Measurements from ENCODE around the gene RNF141. TPM values are rescaled to one million over a fixed set of nuclear protein-coding genes. Genes with fewer than 3 reads are reported as not detected.

Gene RNF141
- total RNA-seq, 1 donor from 2014 or later, result 10.9 TPM

DNA sequence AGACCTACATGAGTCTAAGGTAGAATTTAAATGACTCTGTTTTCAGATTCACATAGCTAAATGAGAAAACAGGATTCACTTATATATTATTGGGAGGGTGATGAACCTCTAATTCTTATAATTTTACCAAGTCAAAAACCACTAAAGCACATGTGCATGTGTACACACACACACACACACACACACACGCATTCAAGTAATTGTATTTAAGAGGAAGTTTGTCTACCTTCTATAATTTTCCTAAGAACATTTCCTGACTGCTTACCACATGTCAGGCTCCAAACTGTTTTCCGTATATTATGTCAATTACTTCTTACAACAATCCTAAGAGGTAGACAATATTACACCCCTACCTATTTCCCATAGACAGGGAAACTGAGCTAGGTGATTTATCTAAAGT is 6.7 kb downstream of the RNF141 start:
- Histone ChIP-seq H3K4me1 (peaks cover 0 to 34% of the 10 kb centered on the region in 2 donors), H3K36me3 (peaks cover 20 to 37% of the 10 kb centered on the region in 2 donors), H3K9me3 (no peaks in the 10 kb centered on the region), H3K27me3 (no peaks in the 10 kb centered on the region), H3K4me3 (no peak overlapping the region), H3K27ac (no peak overlapping the region)
- TF ChIP-seq, protein P1, sequence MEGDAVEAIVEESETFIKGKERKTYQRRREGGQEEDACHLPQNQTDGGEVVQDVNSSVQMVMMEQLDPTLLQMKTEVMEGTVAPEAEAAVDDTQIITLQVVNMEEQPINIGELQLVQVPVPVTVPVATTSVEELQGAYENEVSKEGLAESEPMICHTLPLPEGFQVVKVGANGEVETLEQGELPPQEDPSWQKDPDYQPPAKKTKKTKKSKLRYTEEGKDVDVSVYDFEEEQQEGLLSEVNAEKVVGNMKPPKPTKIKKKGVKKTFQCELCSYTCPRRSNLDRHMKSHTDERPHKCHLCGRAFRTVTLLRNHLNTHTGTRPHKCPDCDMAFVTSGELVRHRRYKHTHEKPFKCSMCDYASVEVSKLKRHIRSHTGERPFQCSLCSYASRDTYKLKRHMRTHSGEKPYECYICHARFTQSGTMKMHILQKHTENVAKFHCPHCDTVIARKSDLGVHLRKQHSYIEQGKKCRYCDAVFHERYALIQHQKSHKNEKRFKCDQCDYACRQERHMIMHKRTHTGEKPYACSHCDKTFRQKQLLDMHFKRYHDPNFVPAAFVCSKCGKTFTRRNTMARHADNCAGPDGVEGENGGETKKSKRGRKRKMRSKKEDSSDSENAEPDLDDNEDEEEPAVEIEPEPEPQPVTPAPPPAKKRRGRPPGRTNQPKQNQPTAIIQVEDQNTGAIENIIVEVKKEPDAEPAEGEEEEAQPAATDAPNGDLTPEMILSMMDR (IDR thresholded peaks at IDR 0.05), result no peak
- no peak for DNase-seq (ENCODE audit: low spot score in 2 of 2)
- intact Hi-C loops (cut with DNase I), result no loop called here

DNA sequence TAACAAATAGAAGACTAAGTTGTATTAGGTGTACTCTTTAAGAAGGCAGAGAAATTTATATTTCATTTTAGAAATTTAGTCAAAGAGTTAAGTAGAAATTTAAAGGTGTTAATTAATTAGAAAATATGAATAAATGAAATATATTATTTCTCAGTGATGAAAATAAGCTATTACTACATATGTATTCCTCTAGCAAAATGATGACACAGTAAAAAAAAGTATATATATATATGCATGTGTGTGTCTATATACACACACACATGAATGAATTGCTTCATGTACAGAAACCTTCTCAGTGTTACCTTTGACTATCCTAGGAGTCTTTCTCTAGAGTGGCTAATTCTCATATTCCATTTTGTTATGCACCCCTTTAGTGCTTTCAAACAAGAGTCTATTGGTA is 7.7 kb downstream of the RNF141 start:
- Histone ChIP-seq H3K27me3 (no peaks in the 10 kb centered on the region), H3K9me3 (no peaks in the 10 kb centered on the region), H3K4me3 (no peak overlapping the region), H3K27ac (no peak overlapping the region), H3K4me1 (peaks cover 0 to 33% of the 10 kb centered on the region in 2 donors), H3K36me3 (peaks cover 20 to 44% of the 10 kb centered on the region in 2 donors)
- intact Hi-C loops (cut with DNase I), result no loop called here
- TF ChIP-seq, protein P1 (IDR thresholded peaks at IDR 0.05), result no peak
- no peak for DNase-seq (ENCODE audit: low spot score in 2 of 2)

DNA sequence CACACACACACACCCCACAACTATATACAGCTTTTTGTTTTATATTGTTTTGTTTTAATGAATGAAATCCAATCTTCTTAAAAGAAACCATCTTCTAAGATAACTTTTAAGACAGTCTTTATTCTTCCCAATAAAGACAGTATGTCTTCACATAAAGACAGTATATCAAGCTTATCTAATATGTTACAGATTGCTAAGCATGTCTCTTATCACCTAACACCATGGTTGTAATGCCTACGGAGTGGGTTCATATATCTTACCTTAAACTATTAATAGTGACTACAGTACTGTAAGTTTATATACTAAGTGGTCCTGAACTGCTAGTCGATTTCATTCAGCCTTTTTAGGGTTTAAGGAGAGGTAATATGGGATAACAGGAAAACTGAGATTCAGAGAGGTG is 8.5 kb downstream of the RNF141 start:
- no peak for DNase-seq (ENCODE audit: low spot score in 2 of 2)
- TF ChIP-seq, protein P1 (IDR thresholded peaks at IDR 0.05), result no peak
- Histone ChIP-seq H3K36me3 (peaks cover 20 to 44% of the 10 kb centered on the region in 2 donors), H3K27ac (no peak overlapping the region), H3K9me3 (no peaks in the 10 kb centered on the region), H3K27me3 (no peaks in the 10 kb centered on the region), H3K4me1 (peaks cover 0 to 26% of the 10 kb centered on the region in 2 donors), H3K4me3 (no peak overlapping the region)
- intact Hi-C loops (cut with DNase I), result no loop called here

DNA sequence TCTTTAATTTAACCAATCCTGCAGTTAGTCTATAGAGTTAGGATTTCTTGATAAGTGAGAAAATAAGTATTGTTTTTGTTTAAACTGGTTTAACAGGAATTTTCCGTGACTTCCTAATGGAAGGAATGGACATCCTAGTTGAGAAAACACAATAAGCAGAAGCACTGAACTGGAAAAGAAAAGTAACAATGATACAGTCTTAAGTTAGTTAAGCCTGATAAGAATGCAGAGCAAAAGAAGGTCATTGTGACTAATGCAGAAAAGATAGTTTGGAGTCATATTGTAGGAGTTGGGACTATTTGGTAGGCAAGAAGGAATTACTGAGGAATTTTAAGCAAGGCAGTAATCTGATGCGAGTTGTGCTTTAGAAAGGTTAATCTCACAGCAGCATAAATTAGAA is 11.7 kb downstream of the RNF141 start:
- DNase-seq (ENCODE audit: low spot score in 2 of 2), result no peak
- TF ChIP-seq, protein P1 (IDR thresholded peaks at IDR 0.05), result no peak
- Histone ChIP-seq H3K27ac (peak overlapping the region in 1 of 2 donors; percentile 9), H3K9me3 (no peaks in the 10 kb centered on the region), H3K4me3 (no peak overlapping the region), H3K27me3 (no peaks in the 10 kb centered on the region), H3K36me3 (peaks cover 20 to 56% of the 10 kb centered on the region in 2 donors), H3K4me1 (peaks cover 6 to 20% of the 10 kb centered on the region in 2 donors)
- intact Hi-C loops (cut with DNase I), result loop anchor here (5.0 kb wide), 1 partner anchor 222 kb away; the partner anchor contains the start of gene ADM

DNA sequence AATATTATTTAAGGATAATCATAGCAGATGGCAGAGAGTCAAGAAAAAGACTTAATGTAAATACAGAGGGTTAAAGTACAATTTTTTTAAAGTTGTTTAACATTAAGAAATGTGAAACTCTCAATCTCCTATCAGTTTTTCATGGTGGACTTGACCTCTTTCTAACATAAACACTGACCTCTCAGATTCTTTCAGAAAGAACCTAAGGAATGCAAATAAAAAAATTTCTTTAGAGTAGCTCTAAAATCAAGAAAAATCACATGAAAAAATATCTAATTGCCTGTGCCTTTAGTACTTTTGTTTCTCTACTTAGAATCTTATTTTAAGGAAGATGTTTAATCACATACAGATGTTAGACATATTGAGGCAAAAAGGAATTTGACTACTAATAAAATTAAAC is 12.9 kb downstream of the RNF141 start:
- H3K9me3 ChIP-seq, result no peaks in the 10 kb centered on the region
- H3K4me1 ChIP-seq, result peaks cover 6 to 24% of the 10 kb centered on the region in 2 donors
- no peak overlapping the region for H3K4me3 ChIP-seq
- TF ChIP-seq, protein P1 (IDR thresholded peaks at IDR 0.05), result no peak
- no peak for DNase-seq (ENCODE audit: low spot score in 2 of 2)
- intact Hi-C loops (cut with DNase I), result loop anchor here (5.0 kb wide), 1 partner anchor 221 kb away; the partner anchor contains the start of gene ADM
- H3K36me3 ChIP-seq, result peaks cover 18 to 61% of the 10 kb centered on the region in 2 donors
- no peaks in the 10 kb centered on the region for H3K27me3 ChIP-seq
- H3K27ac ChIP-seq, result peak overlapping the region; percentile 62 to 80

All from ascending aorta (tissue), 2 donors.